BLaER1 (cell line): ENCODE measurements around the gene ABTB1.
"Not testable (repeated sequence)": the region's sequence is repeated elsewhere in the genome, so short reads cannot be mapped to it uniquely, and the experiment has no call there.

ENCODE experiments used
- H3K27ac ChIP-seq: shearing (Covaris generic); formaldehyde crosslinking; 2 replicates; pipeline ENCODE4 v1.8.1; 2022
- H3K27me3 ChIP-seq: shearing (Covaris generic); formaldehyde crosslinking; 2 replicates; pipeline ENCODE4 v1.8.1; 2022
- H3K36me3 ChIP-seq: shearing (Covaris generic); formaldehyde crosslinking; 2 replicates; pipeline ENCODE4 v1.8.1; 2022
- H3K4me1 ChIP-seq: shearing (Covaris generic); formaldehyde crosslinking; 2 replicates; pipeline ENCODE4 v1.8.1; 2022
- H3K4me2 ChIP-seq: shearing (Covaris generic); formaldehyde crosslinking; 2 replicates; pipeline ENCODE4 v1.8.1; 2022
- H3K4me3 ChIP-seq: shearing (Covaris generic); formaldehyde crosslinking; 2 replicates; pipeline ENCODE4 v1.8.1; 2022
- H3K9ac ChIP-seq: shearing (Covaris generic); formaldehyde crosslinking; 2 replicates; pipeline ENCODE4 v1.8.1; 2022
- H3K9me3 ChIP-seq: shearing (Covaris generic); formaldehyde crosslinking; 2 replicates; pipeline ENCODE4 v1.8.1; 2022
- H4K20me1 ChIP-seq: shearing (Covaris generic); formaldehyde crosslinking; 2 replicates; pipeline ENCODE4 v1.8.1; 2022
- Cebpa-rat ChIP-seq: shearing (Covaris generic); IDR thresholded peaks from 2 replicates; pipeline ENCODE4 v1.8.1; 2022

Gene ABTB1

GRCh38 chr3:127698691-127699415 is 26.1 kb downstream of the ABTB1 start:
- Histone ChIP-seq H3K9me3 (peaks cover 4% of the 10 kb centered on the region), H3K36me3 (no peaks in the 10 kb centered on the region), H3K4me2 (peak overlapping the region; percentile 89), H3K4me1 (peaks cover 55% of the 10 kb centered on the region), H3K4me3 (no peak overlapping the region), H4K20me1 (no peaks in the 10 kb centered on the region), H3K9ac (peak overlapping the region; percentile 25; the same call in 1 of the 2 replicates), H3K27ac (no peak overlapping the region; the same call in 1 of the 2 replicates), H3K27me3 (no peaks in the 10 kb centered on the region)
- no peak for TF ChIP-seq Cebpa-rat

- no peaks in the 10 kb centered on the region for H3K27me3 ChIP-seq
- no peak overlapping the region for H3K4me2 ChIP-seq
- H3K36me3 ChIP-seq, result no peaks in the 10 kb centered on the region
- no peak for TF ChIP-seq Cebpa-rat
- peaks cover 53% of the 10 kb centered on the region for H3K4me1 ChIP-seq
- H3K27ac ChIP-seq, result no peak overlapping the region
- no peak overlapping the region for H3K4me3 ChIP-seq
- no peak overlapping the region for H3K9ac ChIP-seq
- H4K20me1 ChIP-seq, result no peaks in the 10 kb centered on the region
- H3K9me3 ChIP-seq, result peaks cover 8% of the 10 kb centered on the region
Observed at GRCh38 chr3:127699416-127700300, 26.9 kb downstream of the ABTB1 start.

- no peaks in the 10 kb centered on the region for H4K20me1 ChIP-seq
- no peak overlapping the region for H3K4me2 ChIP-seq
Observed at GRCh38 chr3:127700406-127700805, 27.7 kb downstream of the ABTB1 start.

GRCh38 chr3:127701280-127701911 is 28.6 kb downstream of the ABTB1 start:
- Histone ChIP-seq H3K9me3 (peaks cover 8% of the 10 kb centered on the region), H3K4me2 (peak overlapping the region; percentile 24; the same call in 1 of the 2 replicates), H3K9ac (no peak overlapping the region), H4K20me1 (no peaks in the 10 kb centered on the region), H3K36me3 (no peaks in the 10 kb centered on the region), H3K4me1 (peaks cover 44% of the 10 kb centered on the region), H3K27me3 (no peaks in the 10 kb centered on the region), H3K27ac (no peak overlapping the region), H3K4me3 (no peak overlapping the region)
- TF ChIP-seq Cebpa-rat, result no peak

More at GRCh38 chr3:127700406-127700805, 27.7 kb downstream of the ABTB1 start:
- peaks cover 8% of the 10 kb centered on the region for H3K9me3 ChIP-seq
- H3K4me3 ChIP-seq, result no peak overlapping the region
- peaks cover 50% of the 10 kb centered on the region for H3K4me1 ChIP-seq
- no peaks in the 10 kb centered on the region for H3K27me3 ChIP-seq
- no peak overlapping the region for H3K27ac ChIP-seq
- no peak overlapping the region for H3K9ac ChIP-seq
- TF ChIP-seq Cebpa-rat, result no peak
- H3K36me3 ChIP-seq, result no peaks in the 10 kb centered on the region

GRCh38 chr3:127702151-127702578 is 29.4 kb downstream of the ABTB1 start:
- TF ChIP-seq Cebpa-rat, result no peak
- Histone ChIP-seq H3K9ac (no peak overlapping the region), H3K36me3 (no peaks in the 10 kb centered on the region), H3K4me2 (no peak overlapping the region), H3K27ac (no peak overlapping the region), H4K20me1 (no peaks in the 10 kb centered on the region), H3K4me3 (no peak overlapping the region), H3K4me1 (peaks cover 37% of the 10 kb centered on the region), H3K27me3 (no peaks in the 10 kb centered on the region), H3K9me3 (peaks cover 8% of the 10 kb centered on the region)

GRCh38 chr3:127704840-127705239 is 32.1 kb downstream of the ABTB1 start:
- H3K27me3 ChIP-seq, H4K20me1 ChIP-seq: not testable (repeated sequence)
- peaks cover 11% of the 10 kb centered on the region; the same call in 1 of the 2 replicates for H3K4me1 ChIP-seq

GRCh38 chr3:127706312-127706711 is 33.6 kb downstream of the ABTB1 start:
- H3K9me3 ChIP-seq, result peaks cover 8% of the 10 kb centered on the region
- TF ChIP-seq Cebpa-rat, result no peak
- H3K27me3 ChIP-seq, result no peaks in the 10 kb centered on the region
- no peak overlapping the region for H3K4me3 ChIP-seq
- no peaks in the 10 kb centered on the region for H3K36me3 ChIP-seq
- H4K20me1 ChIP-seq, result no peaks in the 10 kb centered on the region
- H3K9ac ChIP-seq, result no peak overlapping the region
- H3K27ac ChIP-seq, result no peak overlapping the region
- no peak overlapping the region for H3K4me2 ChIP-seq
- H3K4me1 ChIP-seq, result peaks cover 10% of the 10 kb centered on the region

More at GRCh38 chr3:127704840-127705239, 32.1 kb downstream of the ABTB1 start:
- H3K4me3 ChIP-seq, H3K9me3 ChIP-seq, H3K4me2 ChIP-seq, H3K9ac ChIP-seq, H3K27ac ChIP-seq, H3K36me3 ChIP-seq: not testable (repeated sequence)

- H3K9ac ChIP-seq, result no peak overlapping the region
- H3K4me2 ChIP-seq, result no peak overlapping the region
- no peak overlapping the region for H3K4me3 ChIP-seq
- TF ChIP-seq Cebpa-rat, result no peak
- H3K27ac ChIP-seq, result no peak overlapping the region
- H3K36me3 ChIP-seq, result no peaks in the 10 kb centered on the region
- H3K4me1 ChIP-seq, result peaks cover 9% of the 10 kb centered on the region
- no peaks in the 10 kb centered on the region for H4K20me1 ChIP-seq
- H3K9me3 ChIP-seq, result peaks cover 8% of the 10 kb centered on the region
- H3K27me3 ChIP-seq, result no peaks in the 10 kb centered on the region
Observed at GRCh38 chr3:127706785-127707351, 34.1 kb downstream of the ABTB1 start.

- Histone ChIP-seq H3K9ac (no peak overlapping the region), H3K27ac (no peak overlapping the region), H4K20me1 (no peaks in the 10 kb centered on the region), H3K4me3 (no peak overlapping the region), H3K27me3 (no peaks in the 10 kb centered on the region), H3K36me3 (no peaks in the 10 kb centered on the region), H3K9me3 (peaks cover 8% of the 10 kb centered on the region), H3K4me2 (no peak overlapping the region), H3K4me1 (peaks cover 9% of the 10 kb centered on the region)
- no peak for TF ChIP-seq Cebpa-rat
Observed at GRCh38 chr3:127707851-127708411, 35.2 kb downstream of the ABTB1 start.
